HG03135 (cell line): ENCODE measurements around the gene SCIMP.
"Not testable (repeated sequence)": the region's sequence is repeated elsewhere in the genome, so short reads cannot be mapped to it uniquely, and the experiment has no call there.

Experiments
- ATAC-seq: cut with Tn5 transposase; IDR thresholded peaks from one replicate; pipeline ENCODE4 v1.9.1; 2021; ENCODE audit warnings: mild to moderate bottlenecking, moderate library complexity; ENCODE audit not compliant: unreplicated experiment

The SCIMP gene

DNA sequence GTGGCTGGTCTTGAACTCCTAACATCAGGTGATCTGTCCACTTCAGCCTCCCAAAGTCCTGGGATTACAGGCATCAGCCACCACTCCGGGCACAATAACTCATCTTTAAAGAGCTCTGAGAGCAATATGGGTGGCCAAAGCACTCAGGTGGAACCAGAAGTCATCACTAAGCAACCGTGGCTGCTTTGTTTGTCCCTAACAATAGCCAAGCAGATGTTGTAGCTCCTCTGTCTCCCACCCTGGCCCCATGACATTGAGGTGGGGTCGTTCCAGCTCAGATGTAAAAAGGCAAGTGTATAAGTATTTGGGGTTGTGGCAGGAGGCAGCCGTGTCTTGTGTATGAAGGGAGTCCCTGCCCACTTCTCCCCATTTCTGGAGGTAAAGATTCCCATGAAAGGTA lies 3.7 kb upstream of the SCIMP start:
- ATAC-seq, result no peak

- no peak for ATAC-seq
Measured at GRCh38 chr17:5237541-5238016, 2.9 kb upstream of the SCIMP start.

GRCh38 chr17:5236938-5237540 lies 2.4 kb upstream of the SCIMP start:
- no peak for ATAC-seq

- ATAC-seq, result not testable (repeated sequence)
Measured at GRCh38 chr17:5233492-5233891, 1.2 kb downstream of the SCIMP start.

GRCh38 chr17:5226940-5227878 lies 7.5 kb downstream of the SCIMP start:
- ATAC-seq, result no peak

DNA sequence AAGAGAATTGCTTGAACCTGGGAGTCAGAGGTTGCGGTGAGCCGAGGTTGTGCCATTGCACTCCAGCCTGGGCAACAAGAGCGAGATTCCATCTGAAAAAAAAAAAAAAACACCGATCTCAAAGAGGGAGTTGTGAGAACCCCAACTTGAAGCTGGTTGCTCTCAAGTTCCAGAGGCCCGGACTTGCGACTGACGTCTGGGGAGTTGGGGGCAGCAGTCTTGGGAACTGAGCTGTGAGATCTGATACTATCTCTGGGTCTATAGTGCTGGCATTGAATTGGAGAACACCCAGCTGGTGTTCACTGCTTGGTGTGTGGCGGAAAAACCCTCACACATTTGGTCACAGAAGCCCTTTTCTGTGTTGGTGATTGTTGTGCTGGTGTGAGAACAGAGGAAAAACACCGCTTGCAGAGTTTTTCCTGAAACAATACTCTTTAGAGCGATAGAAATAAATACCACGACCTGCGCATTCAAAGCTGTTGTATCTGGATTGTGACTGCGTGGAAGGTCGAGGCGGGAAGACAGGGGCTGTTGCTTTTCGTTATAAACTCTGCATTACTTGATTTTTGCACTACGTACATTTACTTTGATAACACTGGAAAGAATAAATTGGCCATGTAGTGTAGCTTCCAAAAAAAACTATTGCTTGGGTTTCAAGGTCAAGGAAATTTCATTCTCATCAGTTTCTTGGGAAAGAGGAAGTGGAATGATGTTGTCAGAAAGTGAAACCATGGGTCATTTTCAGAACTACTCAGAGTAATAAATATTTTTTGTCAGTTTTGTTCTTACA lies 8.8 kb downstream of the SCIMP start:
- ATAC-seq, result no peak

- not testable (repeated sequence) for ATAC-seq
Measured at GRCh38 chr17:5221912-5222311, 12.7 kb downstream of the SCIMP start.

GRCh38 chr17:5220074-5220473 lies 14.6 kb downstream of the SCIMP start:
- no peak for ATAC-seq

GRCh38 chr17:5219536-5219935 lies 15.1 kb downstream of the SCIMP start:
- no peak for ATAC-seq

DNA sequence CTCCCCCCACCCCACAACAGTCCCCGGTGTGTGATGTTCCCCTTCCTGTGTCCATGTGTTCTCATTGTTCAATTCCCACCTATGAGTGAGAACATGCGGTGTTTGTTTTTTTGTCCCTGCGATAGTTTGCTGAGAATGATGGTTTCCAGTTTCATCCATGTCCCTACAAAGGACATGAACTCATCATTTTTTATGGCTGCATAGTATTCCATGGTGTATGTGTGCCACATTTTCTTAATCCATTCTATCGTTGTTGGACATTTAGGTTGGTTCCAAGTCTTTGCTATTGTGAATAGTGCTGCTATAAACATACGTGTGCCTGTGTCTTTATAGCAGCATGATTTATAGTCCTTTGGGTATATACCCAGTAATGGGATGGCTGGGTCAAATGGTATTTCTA lies 17.1 kb downstream of the SCIMP start:
- ATAC-seq, result not testable (repeated sequence)

GRCh38 chr17:5211458-5211857 lies 23.2 kb downstream of the SCIMP start:
- no peak for ATAC-seq

GRCh38 chr17:5210614-5211252 lies 23.9 kb downstream of the SCIMP start:
- ATAC-seq, result no peak

GRCh38 chr17:5210091-5210490 lies 24.6 kb downstream of the SCIMP start:
- ATAC-seq, result no peak

DNA sequence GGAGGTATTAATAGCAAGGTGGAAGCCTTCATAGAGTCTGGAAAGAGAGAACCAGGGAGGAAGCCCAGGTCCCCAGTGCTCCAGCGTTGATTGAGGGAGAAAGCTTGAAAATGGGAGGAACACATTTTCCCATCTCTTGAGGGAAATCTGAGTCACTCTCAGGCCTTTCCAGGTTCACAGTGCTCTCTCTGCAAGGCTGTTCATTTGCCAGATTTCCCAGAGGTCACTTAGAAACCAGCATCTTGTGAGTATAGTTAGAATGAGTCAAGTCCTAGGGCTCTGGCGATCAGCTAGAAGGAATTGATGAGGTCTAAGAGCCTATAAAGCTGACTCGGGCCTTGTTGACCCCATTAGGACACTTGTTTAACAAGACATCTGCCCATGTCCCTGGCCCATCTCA lies 25.3 kb downstream of the SCIMP start:
- no peak for ATAC-seq

DNA sequence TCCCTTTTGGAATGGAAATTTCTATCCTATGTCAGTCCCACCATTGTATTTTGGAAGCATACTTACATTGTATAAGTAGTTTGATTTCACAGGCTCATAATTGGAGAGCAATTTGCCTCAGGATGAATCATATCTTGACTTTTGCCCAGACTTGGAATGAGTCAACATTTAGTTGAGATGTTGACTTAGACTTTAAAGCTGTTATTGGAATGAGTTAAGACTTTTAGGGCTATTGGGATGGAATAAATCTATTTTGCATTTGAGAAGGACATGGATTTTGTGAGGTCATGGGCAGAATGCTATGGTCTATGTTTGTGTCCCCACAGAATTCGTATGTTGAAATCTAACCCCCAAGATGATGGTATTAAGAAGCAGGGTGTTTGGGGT lies 30.8 kb downstream of the SCIMP start:
- ATAC-seq, result no peak

DNA sequence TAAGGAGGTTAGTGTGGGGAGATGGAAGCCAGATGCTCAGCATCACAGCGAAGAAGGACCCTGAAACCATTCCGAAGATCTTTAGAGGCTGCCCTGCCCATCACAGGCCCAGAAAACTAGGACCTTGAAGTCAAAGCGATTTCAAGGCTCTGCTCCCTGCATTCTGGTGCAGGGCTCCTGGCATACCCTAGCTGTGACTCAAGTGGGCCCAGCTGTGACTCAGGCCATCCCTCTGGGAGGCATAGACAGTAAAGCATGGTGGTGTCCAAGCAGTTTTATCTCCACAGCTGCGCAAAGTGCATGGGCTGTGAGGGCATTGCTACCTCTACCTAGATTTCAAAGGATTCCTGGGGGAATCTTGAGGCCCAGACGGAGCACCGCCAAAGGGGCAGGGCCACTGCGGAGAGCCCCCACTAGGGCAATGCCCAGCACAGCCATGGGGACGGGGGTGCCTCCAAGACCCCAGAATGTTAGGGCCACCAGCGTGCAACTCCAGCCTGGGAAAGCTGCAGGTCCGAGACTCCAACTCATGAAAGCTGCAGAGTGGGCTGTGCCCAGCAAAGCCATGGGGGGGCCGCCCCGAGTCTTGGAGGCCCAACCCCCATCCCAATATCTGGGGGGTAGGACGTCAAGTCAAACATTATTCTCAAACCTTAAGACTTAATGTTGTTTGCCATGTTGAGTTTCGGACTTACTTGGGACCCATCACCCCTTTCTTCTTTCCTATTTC lies 31.3 kb downstream of the SCIMP start:
- no peak for ATAC-seq

DNA sequence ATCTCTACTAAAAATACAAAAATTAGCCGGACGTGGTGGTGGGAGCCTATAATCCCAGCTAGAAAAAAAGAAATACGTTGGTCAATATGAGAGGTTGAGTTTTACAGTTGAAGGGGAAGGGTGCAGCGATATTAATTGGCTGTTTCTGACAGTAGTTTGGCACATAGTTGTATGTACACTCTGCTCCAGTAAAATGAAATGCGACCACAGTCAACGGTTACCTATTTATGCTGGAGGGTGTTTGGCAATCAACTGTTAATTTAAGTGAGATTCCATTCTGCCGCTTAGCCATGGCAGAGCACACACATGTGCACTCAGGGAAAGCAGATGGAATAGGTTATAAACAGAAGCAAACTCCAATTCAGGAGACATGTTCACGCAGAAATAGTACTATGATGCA lies 33.6 kb downstream of the SCIMP start:
- ATAC-seq, result no peak

DNA sequence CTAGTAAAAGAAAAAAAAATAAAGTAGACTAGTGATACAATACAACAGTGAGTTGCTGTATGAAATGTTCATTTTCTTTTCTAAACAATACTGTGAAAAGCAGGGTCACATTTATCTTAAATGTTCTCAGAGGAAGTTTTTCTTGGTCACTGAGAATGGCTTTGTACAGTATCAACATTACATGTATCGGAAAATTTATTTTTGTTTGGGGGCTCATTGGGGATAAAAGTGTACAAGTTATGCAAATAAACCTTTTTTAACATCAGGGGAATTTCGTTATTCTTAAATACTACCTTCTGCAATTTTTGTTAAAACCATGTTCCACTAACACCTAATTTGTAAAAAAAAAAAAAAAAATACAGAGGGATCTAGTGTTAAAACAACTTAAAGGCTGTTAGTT lies 34.3 kb downstream of the SCIMP start:
- no peak for ATAC-seq

DNA sequence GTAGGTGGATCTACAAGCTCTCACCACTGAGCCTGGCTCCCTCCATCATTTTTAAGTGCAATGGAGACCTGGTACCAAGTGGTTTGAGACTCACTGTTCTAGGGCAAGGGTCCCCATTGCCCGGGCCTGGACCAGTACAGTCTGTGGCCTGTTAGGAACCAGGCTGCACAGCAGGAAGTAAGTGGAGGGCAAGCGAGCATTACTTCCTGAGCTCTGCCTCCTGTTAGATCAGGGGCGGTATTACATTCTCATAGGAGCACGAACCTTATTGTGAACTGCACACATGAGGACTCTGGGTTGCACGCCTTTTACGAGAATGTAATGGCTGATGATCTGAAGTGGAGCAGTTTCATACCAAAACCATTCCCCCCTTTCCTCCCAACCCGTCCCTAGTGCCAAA lies 36.2 kb downstream of the SCIMP start:
- no peak for ATAC-seq

- no peak for ATAC-seq
Measured at GRCh38 chr17:5194346-5194745, 40.3 kb downstream of the SCIMP start.
